IMR-90 (cell line): ENCODE results near the gene SLC8A3. TPM values are rescaled to one million over a fixed set of nuclear protein-coding genes. Genes with fewer than 3 reads are reported as not detected.

ENCODE experiments used
- ATAC-seq: fragments of 200-7000 bp; cut with Tn5 transposase; 2 replicates; pipeline ENCODE4 v1.9.1; 2020; ENCODE audit warnings: low read depth, mild to moderate bottlenecking, moderate library complexity
- BruUV-seq: library from RNA; stranded (reverse); fragments of 400-500 nt; replicated peaks from 2 replicates; lab custom pipeline; 2021; lab: Mats Ljungman, UMichigan
- CTCF ChIA-PET: fragments of 300-600 bp; formaldehyde crosslinking; extraction: SDS; loops from one replicate; lab custom pipeline; 2021; ENCODE audit warnings: antibody characterized with exemption; lab: Yijun Ruan, JAX
- POLR2A ChIA-PET: fragments of 300-600 bp; sonication (Branson Sonifier 250); formaldehyde crosslinking; loops from one replicate; lab custom pipeline; 2022; ENCODE audit warnings: antibody characterized with exemption; ENCODE audit not compliant: unreplicated experiment; lab: Charles Lee
- DNase-seq: peaks from one replicate; pipeline ENCODE4 v3.0.0; 2013
- H2AFZ ChIP-seq: replicated peaks from 2 replicates; pipeline ENCODE3; 2013; ENCODE audit warnings: low read length, mild to moderate bottlenecking; ENCODE audit not compliant: poor library complexity
- H2AK5ac ChIP-seq: 2 replicates; pipeline ENCODE4 v1.6.1; 2013; ENCODE audit warnings: low read depth, low read length, inconsistent platforms
- H2AK9ac ChIP-seq: replicated peaks from 2 replicates; pipeline ENCODE3; 2013; ENCODE audit warnings: mild to moderate bottlenecking, low read depth, low read length, moderate library complexity; ENCODE audit not compliant: poor library complexity
- H2BK120ac ChIP-seq: 2 replicates; pipeline ENCODE4 v1.6.1; 2013; ENCODE audit warnings: low read depth, low read length, inconsistent platforms
- H2BK15ac ChIP-seq: 3 replicates; pipeline ENCODE4 v1.6.1; 2013; ENCODE audit warnings: low read depth, low read length, inconsistent platforms
- H2BK20ac ChIP-seq: 2 replicates; pipeline ENCODE4 v1.6.1; 2013; ENCODE audit warnings: low read depth, mild to moderate bottlenecking, inconsistent platforms, low read length, moderate library complexity
- H2BK5ac ChIP-seq: 2 replicates; pipeline ENCODE4 v1.6.1; 2013; ENCODE audit warnings: mild to moderate bottlenecking, low read depth, low read length, inconsistent platforms; ENCODE audit not compliant: poor library complexity, severe bottlenecking
- H3K14ac ChIP-seq: replicated peaks from 2 replicates; pipeline ENCODE4 v1.6.1; 2013; ENCODE audit warnings: low read depth, low read length, inconsistent platforms
- H3K18ac ChIP-seq: 2 replicates; pipeline ENCODE4 v1.6.1; 2013; ENCODE audit warnings: low read depth, low read length, control low read depth
- H3K23ac ChIP-seq: 2 replicates; pipeline ENCODE4 v1.6.1; 2013; ENCODE audit warnings: low read depth, low read length, inconsistent platforms
- H3K27ac ChIP-seq: 2 replicates; pipeline ENCODE4 v1.5.1; 2013; ENCODE audit warnings: mild to moderate bottlenecking, control low read depth, low read length; ENCODE audit not compliant: insufficient read depth
- H3K27me3 ChIP-seq: 2 replicates; pipeline ENCODE4 v1.6.1; 2013; ENCODE audit warnings: low read length; ENCODE audit not compliant: control insufficient read depth, insufficient read depth
- H3K36me3 ChIP-seq: 2 replicates; pipeline ENCODE4 v1.6.1; 2013; ENCODE audit warnings: low read length, mixed read lengths; ENCODE audit not compliant: control insufficient read depth, insufficient read depth
- H3K4ac ChIP-seq: 2 replicates; pipeline ENCODE4 v1.6.1; 2013; ENCODE audit warnings: low read depth, low read length, inconsistent platforms
- H3K4me1 ChIP-seq: 2 replicates; pipeline ENCODE4 v1.6.1; 2013; ENCODE audit warnings: low read length, mixed read lengths; ENCODE audit not compliant: control insufficient read depth, insufficient read depth
- H3K4me2 ChIP-seq: 2 replicates; pipeline ENCODE4 v1.6.1; 2013; ENCODE audit warnings: low read depth, mild to moderate bottlenecking, control low read depth, low read length, moderate library complexity
- H3K4me3 ChIP-seq: 2 replicates; pipeline ENCODE4 v1.5.1; 2013; ENCODE audit warnings: low read depth, mild to moderate bottlenecking, control low read depth, low read length, moderate library complexity; ENCODE audit not compliant: insufficient read depth
- H3K56ac ChIP-seq: 2 replicates; pipeline ENCODE4 v1.6.1; 2013; ENCODE audit warnings: low read length, inconsistent platforms; ENCODE audit not compliant: insufficient read depth; ENCODE audit errors: extremely low read depth
- H3K79me1 ChIP-seq, 2 experiments: 2 replicates each; pipeline ENCODE4 v1.6.1; 2013; ENCODE audit warnings: low read length in 2 of 2, inconsistent platforms in 1 of 2, low read depth in 1 of 2
- H3K9ac ChIP-seq: 2 replicates; pipeline ENCODE4 v1.6.1; 2013; ENCODE audit warnings: low read depth, low read length, control low read depth
- H3K9me1 ChIP-seq: 2 replicates; pipeline ENCODE4 v1.6.1; 2013; ENCODE audit warnings: low read length, inconsistent platforms; ENCODE audit not compliant: insufficient read depth
- H3K9me3 ChIP-seq: 2 replicates; pipeline ENCODE4 v1.6.1; 2013; ENCODE audit warnings: low read length; ENCODE audit not compliant: control insufficient read depth, insufficient read depth
- H4K20me1 ChIP-seq: 2 replicates; pipeline ENCODE4 v1.6.1; 2013; ENCODE audit warnings: low read length, inconsistent platforms; ENCODE audit not compliant: insufficient read depth
- H4K5ac ChIP-seq: 2 replicates; pipeline ENCODE4 v1.6.1; 2013; ENCODE audit warnings: mild to moderate bottlenecking, low read depth, low read length, control low read depth
- H4K8ac ChIP-seq, 2 experiments: 2 replicates each; pipeline ENCODE4 v1.6.1; 2013; ENCODE audit warnings: low read depth in 2 of 2, low read length in 2 of 2, control low read depth in 1 of 2, inconsistent platforms in 1 of 2
- H4K91ac ChIP-seq: 2 replicates; pipeline ENCODE4 v1.6.1; 2013; ENCODE audit warnings: low read depth, low read length, inconsistent platforms; ENCODE audit not compliant: insufficient read depth
- BHLHE40 ChIP-seq: fragments of 150-350 bp; IDR thresholded peaks from 2 replicates; pipeline ENCODE4 v1.6.1; 2016; ENCODE audit warnings: mild to moderate bottlenecking, low read depth, low read length
- CEBPB ChIP-seq: IDR thresholded peaks from 2 replicates; pipeline ENCODE4 v1.6.1; 2012; ENCODE audit warnings: low read depth, low read length, improper control_type of control experiment
- CHD1 ChIP-seq: IDR thresholded peaks from 2 replicates; pipeline ENCODE4 v1.6.1; 2012; ENCODE audit warnings: low read depth, low read length, improper control_type of control experiment
- MAFK ChIP-seq: IDR thresholded peaks from 2 replicates; pipeline ENCODE4 v1.6.1; 2012; ENCODE audit warnings: low read depth, low read length, improper control_type of control experiment
- MXI1 ChIP-seq: IDR thresholded peaks from 2 replicates; pipeline ENCODE4 v1.6.1; 2012; ENCODE audit warnings: low read depth, mild to moderate bottlenecking, low read length, moderate library complexity, borderline replicate concordance
- POLR2A ChIP-seq: IDR thresholded peaks from 2 replicates; pipeline ENCODE4 v1.6.1; 2012; ENCODE audit warnings: mild to moderate bottlenecking, low read depth, low read length
- RAD21 ChIP-seq: IDR thresholded peaks from 2 replicates; pipeline ENCODE4 v1.6.1; 2012; ENCODE audit warnings: low read length, improper control_type of control experiment
- RCOR1 ChIP-seq: IDR thresholded peaks from 2 replicates; pipeline ENCODE4 v1.6.1; 2012; ENCODE audit warnings: mild to moderate bottlenecking, low read length, improper control_type of control experiment; ENCODE audit not compliant: insufficient replicate concordance
- RFX5 ChIP-seq: IDR thresholded peaks from 2 replicates; pipeline ENCODE4 v1.8.0; 2012; ENCODE audit warnings: low read depth, mild to moderate bottlenecking, low read length, moderate library complexity
- SMC3 ChIP-seq: fragments of 150-350 bp; IDR thresholded peaks from 2 replicates; pipeline ENCODE4 v1.6.1; 2016; ENCODE audit warnings: low read depth, mild to moderate bottlenecking, antibody characterized with exemption, low read length, moderate library complexity
- WGBS, 2 experiments: methylation state at CpG; one replicate each; pipeline versions ENCODE4 v1.1.5 to v1.1.7; 2013; ENCODE audit warnings: missing lambda C conversion rate in 2 of 2; ENCODE audit not compliant: insufficient read length in 1 of 2; ENCODE audit errors: extremely low coverage in 2 of 2; 5-methylcytosine and 5-hydroxymethylcytosine counted together
- dilution Hi-C: fragments of 300-500 bp; cut with HindIII; formaldehyde crosslinking; loops from one replicate; pipeline ENCODE4 v1.14.3; 2018; ENCODE audit warnings: low sequenced_read_pairs; ENCODE audit not compliant: unreplicated experiment
- in situ Hi-C: fragments of 300-500 bp; cut with MboI; formaldehyde crosslinking; loops from 3 replicates; pipeline ENCODE4 v1.14.3; 2019; ENCODE audit warnings: low sequenced_read_pairs, inconsistent platforms, mixed read lengths
- intact Hi-C: fragments of 100-400 bp; cut with micrococcal nuclease; formaldehyde crosslinking; loops from 2 replicates; pipeline ENCODE4 v1.10.0; 2022
- polyA plus RNA-seq, 3 experiments: library from polyadenylated mRNA; depleted of rRNA; stranded (reverse); fragments of >200 nt; gene quantifications; 2 replicates each; pipeline ENCODE4 v1.2.3, GENCODE V29; 2012; ENCODE audit warnings: low replicate concordance in 1 of 3
- total RNA-seq: library from RNA; depleted of rRNA; stranded (reverse); fragments of >200 nt; gene quantifications from 2 replicates; pipeline ENCODE4 v1.2.3, GENCODE V29; 2012
- TF ChIP-seq, protein P1 (sequence below): conservative IDR thresholded peaks from 2 replicates; pipeline ENCODE4 v1.5.1; 2012; ENCODE audit warnings: mild to moderate bottlenecking, low read depth, low read length, improper control_type of control experiment
- TF ChIP-seq, protein P2 (sequence below): fragments of 150-350 bp; IDR thresholded peaks from 2 replicates; pipeline ENCODE4 v1.6.1; 2017; ENCODE audit warnings: mild to moderate bottlenecking, antibody characterized with exemption, low read length, low read depth
- TF ChIP-seq, protein P3 (sequence below): fragments of 150-350 bp; IDR thresholded peaks from 2 replicates; pipeline ENCODE4 v1.6.1; 2016; ENCODE audit warnings: low read depth, mild to moderate bottlenecking, low read length, moderate library complexity, borderline replicate concordance

SLC8A3 gene
- total and polyA plus RNA-seq, 2 of the 4 experiments (the other 2 are of a cell fraction), result under 0.01 TPM; not detected in 1

DNA sequence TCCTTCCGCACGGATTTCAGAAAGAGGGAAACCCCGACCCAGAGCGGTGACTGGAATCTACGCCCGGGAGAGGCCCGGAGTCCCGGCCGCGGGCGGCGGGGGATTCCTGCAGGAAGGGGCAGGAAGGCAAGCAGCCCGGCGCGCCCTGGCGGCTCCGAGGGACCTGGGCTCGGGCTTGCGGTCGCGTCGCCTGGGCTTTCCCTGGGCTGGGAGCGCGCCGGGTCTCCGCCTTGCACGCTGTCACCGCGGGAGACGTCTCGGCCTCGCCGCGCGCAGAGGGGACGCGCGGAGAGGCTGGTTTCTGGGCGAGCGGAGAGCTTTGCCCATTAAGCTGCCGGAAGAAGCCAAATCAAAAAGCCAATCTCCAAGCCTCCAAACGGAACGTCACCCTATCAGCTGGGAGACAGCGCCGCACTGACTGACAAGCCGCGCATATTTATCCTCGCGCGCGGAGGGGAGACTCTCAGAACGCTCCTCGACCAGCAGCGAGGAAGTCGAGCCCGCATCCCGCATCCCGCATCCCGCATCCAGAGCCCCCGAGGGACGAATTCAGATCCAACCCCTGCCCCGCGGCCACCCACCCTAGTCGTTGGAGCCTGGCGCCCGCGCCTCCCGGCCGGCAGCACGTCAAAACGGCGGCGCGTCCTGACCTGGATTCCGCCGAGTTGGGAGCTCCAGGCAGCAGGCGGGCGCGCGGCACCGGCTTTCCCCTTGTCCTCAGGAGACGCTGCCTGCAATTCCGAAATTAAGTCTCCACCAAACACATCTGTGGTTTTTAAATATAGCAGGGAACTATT is at the start of gene SLC8A3 (continued):
- TF ChIP-seq RCOR1 (no peak), BHLHE40 (no peak)

DNA sequence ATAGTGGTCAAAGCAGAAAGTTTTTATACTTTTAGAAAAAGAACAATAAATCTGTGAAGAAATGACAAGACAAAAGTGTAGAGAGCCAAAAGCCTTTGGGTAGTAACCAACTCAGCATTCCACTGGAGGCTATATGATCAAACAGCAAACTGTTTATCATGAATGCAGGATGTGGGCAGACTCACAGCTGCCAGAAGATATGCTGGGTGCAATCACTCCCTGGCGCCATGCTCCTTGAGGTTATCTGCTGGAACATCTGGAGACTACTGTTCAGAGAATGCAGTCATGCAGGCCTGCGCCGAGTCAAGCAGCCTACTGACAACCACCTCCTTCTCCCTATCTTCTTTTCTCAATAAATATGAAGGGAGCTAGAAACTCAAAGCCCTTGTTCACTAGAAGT is 49.0 kb upstream of the SLC8A3 start:
- Histone ChIP-seq H2BK15ac (no peak overlapping the region), H3K4me3 (no peak overlapping the region), H3K14ac (no peak overlapping the region), H3K79me1 (no peaks in the 10 kb centered on the region), H3K9me1 (no peaks in the 10 kb centered on the region), H2BK20ac (no peak overlapping the region), H3K56ac (no peak overlapping the region), H4K20me1 (no peaks in the 10 kb centered on the region), H2BK5ac (no peak overlapping the region), H4K8ac (no peak overlapping the region), H2AK9ac (no peak overlapping the region), H2BK120ac (no peak overlapping the region), H3K18ac (no peak overlapping the region), H3K27me3 (no peaks in the 10 kb centered on the region), H3K27ac (no peak overlapping the region), H3K23ac (no peak overlapping the region), H3K4ac (no peak overlapping the region), H3K9ac (no peak overlapping the region), H4K5ac (no peak overlapping the region), H2AFZ (no peak overlapping the region), H3K4me2 (no peak overlapping the region), H2AK5ac (no peak overlapping the region), H3K36me3 (no peaks in the 10 kb centered on the region), H3K4me1 (no peaks in the 10 kb centered on the region), H3K9me3 (no peaks in the 10 kb centered on the region), H4K91ac (no peak overlapping the region)
- in situ Hi-C loops (no loop called here), dilution Hi-C loops (no loop called here), intact Hi-C loops (no loop called here)
- WGBS, 2 experiments, result no CpG with 5 or more reads among the region's 3 CpGs
- ChIA-PET CTCF (no interaction called here), POLR2A (no interaction called here)
- ATAC-seq (no peak), DNase-seq (no peak)
- TF ChIP-seq CEBPB (no peak), BHLHE40 (no peak), MXI1 (no peak), CHD1 (no peak), SMC3 (no peak), RAD21 (no peak), RFX5 (no peak), MAFK (no peak), RCOR1 (no peak), POLR2A (no peak)
- TF ChIP-seq, protein P1, sequence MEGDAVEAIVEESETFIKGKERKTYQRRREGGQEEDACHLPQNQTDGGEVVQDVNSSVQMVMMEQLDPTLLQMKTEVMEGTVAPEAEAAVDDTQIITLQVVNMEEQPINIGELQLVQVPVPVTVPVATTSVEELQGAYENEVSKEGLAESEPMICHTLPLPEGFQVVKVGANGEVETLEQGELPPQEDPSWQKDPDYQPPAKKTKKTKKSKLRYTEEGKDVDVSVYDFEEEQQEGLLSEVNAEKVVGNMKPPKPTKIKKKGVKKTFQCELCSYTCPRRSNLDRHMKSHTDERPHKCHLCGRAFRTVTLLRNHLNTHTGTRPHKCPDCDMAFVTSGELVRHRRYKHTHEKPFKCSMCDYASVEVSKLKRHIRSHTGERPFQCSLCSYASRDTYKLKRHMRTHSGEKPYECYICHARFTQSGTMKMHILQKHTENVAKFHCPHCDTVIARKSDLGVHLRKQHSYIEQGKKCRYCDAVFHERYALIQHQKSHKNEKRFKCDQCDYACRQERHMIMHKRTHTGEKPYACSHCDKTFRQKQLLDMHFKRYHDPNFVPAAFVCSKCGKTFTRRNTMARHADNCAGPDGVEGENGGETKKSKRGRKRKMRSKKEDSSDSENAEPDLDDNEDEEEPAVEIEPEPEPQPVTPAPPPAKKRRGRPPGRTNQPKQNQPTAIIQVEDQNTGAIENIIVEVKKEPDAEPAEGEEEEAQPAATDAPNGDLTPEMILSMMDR, result no peak
- TF ChIP-seq, protein P2, sequence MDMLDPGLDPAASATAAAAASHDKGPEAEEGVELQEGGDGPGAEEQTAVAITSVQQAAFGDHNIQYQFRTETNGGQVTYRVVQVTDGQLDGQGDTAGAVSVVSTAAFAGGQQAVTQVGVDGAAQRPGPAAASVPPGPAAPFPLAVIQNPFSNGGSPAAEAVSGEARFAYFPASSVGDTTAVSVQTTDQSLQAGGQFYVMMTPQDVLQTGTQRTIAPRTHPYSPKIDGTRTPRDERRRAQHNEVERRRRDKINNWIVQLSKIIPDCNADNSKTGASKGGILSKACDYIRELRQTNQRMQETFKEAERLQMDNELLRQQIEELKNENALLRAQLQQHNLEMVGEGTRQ, result no peak
- TF ChIP-seq, protein P3, sequence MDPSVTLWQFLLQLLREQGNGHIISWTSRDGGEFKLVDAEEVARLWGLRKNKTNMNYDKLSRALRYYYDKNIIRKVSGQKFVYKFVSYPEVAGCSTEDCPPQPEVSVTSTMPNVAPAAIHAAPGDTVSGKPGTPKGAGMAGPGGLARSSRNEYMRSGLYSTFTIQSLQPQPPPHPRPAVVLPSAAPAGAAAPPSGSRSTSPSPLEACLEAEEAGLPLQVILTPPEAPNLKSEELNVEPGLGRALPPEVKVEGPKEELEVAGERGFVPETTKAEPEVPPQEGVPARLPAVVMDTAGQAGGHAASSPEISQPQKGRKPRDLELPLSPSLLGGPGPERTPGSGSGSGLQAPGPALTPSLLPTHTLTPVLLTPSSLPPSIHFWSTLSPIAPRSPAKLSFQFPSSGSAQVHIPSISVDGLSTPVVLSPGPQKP, result no peak
- no TSS peak for BruUV-seq
